Measurements from ENCODE around the gene NAT8. TPM values are rescaled to one million over a fixed set of nuclear protein-coding genes. Genes with fewer than 3 reads are reported as not detected.

The NAT8 gene
- 2.2 TPM in 1 of 2 replicates, not detected in the other for polyA plus RNA-seq

DNA sequence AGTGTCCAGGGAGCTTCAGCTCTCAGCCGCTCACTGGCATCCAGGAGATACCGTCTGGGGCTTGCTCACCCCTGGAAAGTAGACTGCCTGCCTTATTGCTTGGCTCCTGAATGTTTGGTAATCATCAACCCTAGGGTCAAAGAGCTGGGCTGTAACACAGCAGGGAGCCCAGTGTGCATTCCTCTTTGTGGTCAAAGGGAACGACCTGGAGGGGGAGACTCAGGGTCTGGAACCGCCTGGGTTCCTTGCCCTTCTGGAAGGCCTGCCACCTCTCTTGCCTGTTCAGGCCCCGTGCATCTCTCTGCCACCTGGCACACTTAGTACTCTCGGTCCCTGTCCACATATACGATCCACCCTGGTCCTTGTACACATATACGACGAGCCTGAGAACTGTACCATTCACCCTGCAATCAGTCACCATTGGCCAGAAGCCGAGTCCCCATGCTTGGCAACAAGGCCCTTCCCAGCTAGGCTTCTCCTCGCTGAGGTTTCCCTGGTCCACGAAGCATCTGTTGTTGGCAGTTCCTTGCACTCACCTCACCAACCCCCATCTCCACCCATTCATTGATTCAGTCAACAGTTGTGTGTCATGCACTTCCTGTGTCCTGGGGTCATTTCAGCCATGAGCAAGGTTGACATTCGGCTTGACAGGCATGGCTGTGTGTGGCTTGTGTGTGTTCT, at the start of gene NAT8:
NAT8 (minus strand) TSS at position 85 of the 681 bp plus-strand sequence. CDS start 794 bp downstream, outside the sequence.

Other genes starting within 250 kb of the NAT8 start
- 107 and 138 TPM in 2 replicates for gene TPRKB, start 94.9 kb upstream of the NAT8 start, polyA plus RNA-seq
- 12.9 and 24.4 TPM in 2 replicates for gene DUSP11, start 137.7 kb upstream of the NAT8 start, polyA plus RNA-seq
- gene C2orf78, start 141.8 kb upstream of the NAT8 start, polyA plus RNA-seq, result not detected in 2 replicates
- 69.6 and 80.3 TPM in 2 replicates for gene STAMBP, start 186.5 kb upstream of the NAT8 start, polyA plus RNA-seq